Measurements from ENCODE around the gene PROK1. TPM values are rescaled to one million over a fixed set of nuclear protein-coding genes. Genes with fewer than 3 reads are reported as not detected.
"Not testable (repeated sequence)": the region's sequence is repeated elsewhere in the genome, so short reads cannot be mapped to it uniquely, and the experiment has no call there.

PROK1 gene
- total RNA-seq: 1 to 10 TPM in 1 of 4 donors, under 1 TPM in 1, not detected in 2; 0.35 to 2.3 TPM

GRCh38 chr1:110450929-110451328 lies at the start of gene PROK1:
Gene PROK1 (plus strand): TSS chr1:110451149. CDS start chr1:110451217, 68 bp downstream.
- no peak within 1 kb of the TSS for H3K4me3 ChIP-seq
- no peaks in the 10 kb centered on the region for H3K36me3 ChIP-seq
- intact Hi-C loops (cut with DNase I): no loop called here
- TF ChIP-seq POLR2A (IDR thresholded peaks at IDR 0.05) (no peak), CTCF (IDR thresholded peaks at IDR 0.05) (no peak)
- no peaks in the 10 kb centered on the region for H3K9me3 ChIP-seq
- WGBS, 2 donors: 69 to 92% methylated on average over 2 to 6 of the region's 8 CpGs
- no peak within 1 kb of the TSS for H3K27ac ChIP-seq
- no peak for DNase-seq
- peaks cover 0 to 40% (median 0%) of the 10 kb centered on the region in 4 donors for H3K27me3 ChIP-seq
- H3K4me1 ChIP-seq: no peaks in the 10 kb centered on the region

GRCh38 chr1:110403805-110404204 lies 47.1 kb upstream of the PROK1 start:
- H3K4me3 ChIP-seq: no peak overlapping the region
- H3K4me1 ChIP-seq: peaks cover 4 to 34% (median 15%) of the 10 kb centered on the region in 3 donors
- intact Hi-C loops (cut with DNase I): no loop called here
- H3K36me3 ChIP-seq: peaks cover 7 to 70% (median 38%) of the 10 kb centered on the region in 3 donors
- no peak for TF ChIP-seq POLR2A (IDR thresholded peaks at IDR 0.05)
- no peaks in the 10 kb centered on the region for H3K9me3 ChIP-seq
- 93 to 94% methylated on average over 5 of the region's 5 CpGs for WGBS, 2 donors
- H3K27ac ChIP-seq: no peak overlapping the region
- no peak for DNase-seq
- no peaks in the 10 kb centered on the region for H3K27me3 ChIP-seq

GRCh38 chr1:110404401-110404800 lies 46.5 kb upstream of the PROK1 start:
- no peak for TF ChIP-seq CTCF (IDR thresholded peaks at IDR 0.05)
- TF ChIP-seq POLR2A (IDR thresholded peaks at IDR 0.05): no peak
- Histone ChIP-seq H3K9me3 (no peaks in the 10 kb centered on the region), H3K36me3 (peaks cover 7 to 64% (median 38%) of the 10 kb centered on the region in 3 donors), H3K4me1 (peaks cover 4 to 36% (median 15%) of the 10 kb centered on the region in 3 donors), H3K4me3 (no peak overlapping the region), H3K27me3 (no peaks in the 10 kb centered on the region), H3K27ac (no peak overlapping the region)
- no peak for DNase-seq
- intact Hi-C loops (cut with DNase I): no loop called here
- 92 to 94% methylated on average over 4 of the region's 4 CpGs for WGBS, 2 donors

GRCh38 chr1:110406407-110406806 lies 44.5 kb upstream of the PROK1 start:
- H3K36me3 ChIP-seq: peaks cover 7 to 44% (median 28%) of the 10 kb centered on the region in 3 donors
- peak overlapping the region in 3 of 4 donors; percentile 96 to 99 (median 97) for H3K27ac ChIP-seq
- DNase-seq, H3K9me3 ChIP-seq, H3K27me3 ChIP-seq: not testable (repeated sequence)
- intact Hi-C loops (cut with DNase I): loop anchor here (5.0 kb wide), 1 partner anchor 69 kb away; the partner anchor contains the start of gene RBM15
- peaks cover 4 to 36% (median 15%) of the 10 kb centered on the region in 3 donors for H3K4me1 ChIP-seq
- H3K4me3 ChIP-seq: peak overlapping the region; percentile 91 to 100 (median 96)
- WGBS, 2 donors: 35 to 42% methylated on average over 12 to 13 of the region's 15 CpGs

GRCh38 chr1:110407260-110408210 lies 43.4 kb upstream of the PROK1 start, which contains the start of gene LAMTOR5:
Gene LAMTOR5 (minus strand): TSS chr1:110407694. CDS start chr1:110407620, 74 bp downstream.
- intact Hi-C loops (cut with DNase I): loop anchor here (5.0 kb wide), 1 partner anchor 70 kb away; the partner anchor contains the start of gene RBM15
- peak within 1 kb of the TSS; percentile 96 to 99 (median 98) for H3K27ac ChIP-seq
- H3K9me3 ChIP-seq: no peaks in the 10 kb centered on the region
- H3K4me3 ChIP-seq: peak within 1 kb of the TSS; percentile 91 to 100 (median 96)
- H3K4me1 ChIP-seq: peaks cover 4 to 36% (median 15%) of the 10 kb centered on the region in 3 donors
- DNase-seq: peak; percentile 55
- WGBS, 2 donors: 0% methylated on average over 24 to 37 of the region's 76 CpGs
- H3K36me3 ChIP-seq: peaks cover 7 to 33% (median 18%) of the 10 kb centered on the region in 3 donors
- TF ChIP-seq CTCF (IDR thresholded peaks at IDR 0.05) (peak in 3 of 6 experiments; percentile 15 to 52 (median 17)), POLR2A (IDR thresholded peaks at IDR 0.05) (peak in 3 of 4 donors; percentile 84 to 94 (median 88))
- H3K27me3 ChIP-seq: no peaks in the 10 kb centered on the region
